Stimulated activated CD4-positive, alpha-beta T cell treated with anti-CD3 and anti-CD28 coated beads, Interleukin-12 subunit alpha, Interleukin-12 subunit beta, amount 100 ng/mL, for 4 hours (primary cell): ENCODE results near the gene TENT4A.

Experiments used
- DNase-seq: peaks from one replicate; pipeline ENCODE4 v3.0.0-alpha.2; 2020

The TENT4A gene

DNA sequence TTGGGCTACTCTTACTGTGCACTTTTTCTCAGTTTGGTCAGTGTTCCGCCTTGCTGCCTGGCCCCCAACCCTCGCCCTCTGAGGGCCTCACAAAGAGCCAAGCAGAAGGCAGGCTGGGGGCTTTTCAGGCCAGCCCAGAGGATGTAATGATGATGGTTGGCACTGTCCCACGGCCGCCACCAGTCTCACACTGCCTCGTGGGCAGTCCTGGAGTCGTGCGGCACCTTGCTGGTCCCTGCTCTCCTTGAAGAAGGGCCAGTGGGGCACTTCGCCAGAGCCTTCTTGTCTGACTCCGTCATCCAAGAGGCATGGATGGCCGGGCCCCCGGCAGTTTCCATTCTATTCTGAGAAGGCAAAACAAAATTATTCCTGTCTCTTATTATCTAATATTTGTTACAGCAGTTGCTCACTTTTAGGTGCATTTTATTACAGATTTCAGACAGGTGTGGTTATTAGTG, 21.0 kb downstream of the TENT4A start:
- DNase-seq: no peak

- no peak for DNase-seq
Measured at GRCh38 chr5:6734781-6735180, 21.5 kb downstream of the TENT4A start.

DNA sequence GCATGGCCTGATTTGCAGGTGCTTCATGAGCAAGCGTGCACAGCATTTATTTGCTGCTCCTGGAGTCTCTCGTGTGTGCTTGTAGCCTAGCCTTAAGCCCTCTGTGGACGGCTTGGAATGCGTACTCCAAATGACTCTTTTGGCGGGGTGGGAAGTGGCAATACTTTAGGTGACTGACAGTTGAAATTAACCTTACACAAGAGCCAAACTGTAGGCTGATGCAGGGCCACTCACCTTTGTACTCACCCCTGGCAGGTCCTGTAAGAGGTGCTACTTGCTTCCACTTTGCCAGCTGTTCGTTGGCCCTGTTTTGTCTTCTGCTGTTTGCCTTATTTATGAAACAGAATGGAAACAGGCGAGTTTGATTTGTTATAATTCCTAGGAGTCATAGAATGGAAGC, 22.9 kb downstream of the TENT4A start:
- DNase-seq: no peak

GRCh38 chr5:6736524-6737042, 23.4 kb downstream of the TENT4A start:
- DNase-seq: no peak

DNA sequence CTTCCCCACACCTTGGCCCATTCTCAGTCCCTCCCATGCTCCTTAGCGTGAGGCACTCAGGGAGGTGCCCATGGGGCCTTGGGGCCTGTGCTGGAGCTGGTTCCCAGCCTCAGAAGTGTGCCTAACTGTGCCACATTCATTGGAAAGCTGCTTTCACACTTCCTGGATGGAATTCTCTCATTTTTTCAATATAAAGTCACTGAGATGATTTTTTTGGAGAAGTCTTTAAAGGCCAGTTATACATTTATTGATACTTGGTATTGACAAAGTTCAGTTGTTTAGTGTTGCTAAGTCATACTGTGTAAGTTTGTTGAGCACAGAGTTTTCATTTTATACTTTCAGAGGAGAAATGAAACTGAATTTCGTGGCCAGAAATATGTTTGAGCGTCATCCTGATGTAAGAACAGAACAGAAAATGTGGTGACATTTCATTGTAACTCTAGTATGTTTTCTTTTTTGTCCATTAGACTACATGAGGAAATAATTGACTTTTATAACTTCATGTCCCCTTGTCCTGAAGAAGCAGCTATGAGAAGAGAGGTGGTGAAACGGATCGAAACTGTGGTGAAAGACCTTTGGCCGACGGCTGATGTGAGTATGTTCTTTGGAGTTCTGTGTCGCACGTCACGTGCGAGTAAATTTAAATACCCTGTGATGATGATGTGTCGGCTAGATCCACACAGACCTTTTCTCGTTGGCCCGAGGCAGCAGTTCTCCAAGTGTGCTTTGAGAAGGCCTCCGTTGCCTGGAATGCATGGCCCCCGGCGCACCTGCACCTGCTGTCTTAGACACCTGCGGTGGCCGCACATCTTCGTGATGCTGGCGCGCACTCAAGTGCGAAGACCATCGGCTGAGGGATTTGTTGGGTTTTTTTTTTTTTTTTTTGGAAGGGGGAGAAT, 24.1 kb downstream of the TENT4A start:
- no peak for DNase-seq

DNA sequence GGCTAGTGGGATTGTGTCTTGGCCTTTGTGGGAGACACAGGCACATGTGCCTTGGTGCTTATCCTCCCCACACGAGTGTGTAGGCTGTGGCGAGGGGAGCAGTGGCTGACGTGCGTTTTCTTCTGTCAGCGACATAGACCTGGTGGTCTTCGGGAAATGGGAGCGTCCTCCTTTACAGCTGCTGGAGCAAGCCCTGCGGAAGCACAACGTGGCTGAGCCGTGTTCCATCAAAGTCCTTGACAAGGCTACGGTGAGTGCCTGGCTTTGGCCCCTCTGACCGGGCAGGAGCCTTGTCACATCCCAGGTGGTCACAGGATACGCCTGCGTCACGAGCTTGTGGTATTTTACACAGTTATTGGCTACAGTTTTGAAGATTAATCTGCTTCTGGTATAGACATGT, 26.4 kb downstream of the TENT4A start:
- no peak for DNase-seq

DNA sequence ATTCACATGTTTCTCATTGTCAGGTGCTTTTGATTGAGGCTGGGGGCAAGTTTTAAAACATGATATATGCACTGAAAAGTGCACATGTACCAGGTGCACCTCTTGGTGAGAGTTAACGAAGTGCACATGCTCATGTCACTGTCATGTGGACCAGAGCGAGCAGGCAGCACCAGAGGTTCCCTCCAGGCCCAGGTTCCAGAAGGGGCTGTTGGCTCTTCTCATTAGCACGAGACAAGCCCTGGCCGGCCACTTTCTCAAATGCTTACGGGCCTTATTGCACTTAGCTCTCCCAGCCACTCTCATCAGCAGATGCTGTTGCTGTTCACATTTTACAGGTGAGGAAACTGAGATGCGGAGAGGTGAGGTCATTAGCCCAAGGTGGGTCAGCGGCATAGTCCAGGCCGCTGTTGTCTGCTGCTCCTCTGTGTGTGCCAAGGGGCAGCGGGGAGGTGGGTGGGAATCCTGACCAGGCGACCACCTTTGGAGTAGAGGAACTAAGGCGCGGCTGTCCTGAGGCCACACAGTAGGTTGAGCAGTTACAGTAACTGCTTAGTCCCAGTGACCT, 27.4 kb downstream of the TENT4A start:
- DNase-seq: no peak

DNA sequence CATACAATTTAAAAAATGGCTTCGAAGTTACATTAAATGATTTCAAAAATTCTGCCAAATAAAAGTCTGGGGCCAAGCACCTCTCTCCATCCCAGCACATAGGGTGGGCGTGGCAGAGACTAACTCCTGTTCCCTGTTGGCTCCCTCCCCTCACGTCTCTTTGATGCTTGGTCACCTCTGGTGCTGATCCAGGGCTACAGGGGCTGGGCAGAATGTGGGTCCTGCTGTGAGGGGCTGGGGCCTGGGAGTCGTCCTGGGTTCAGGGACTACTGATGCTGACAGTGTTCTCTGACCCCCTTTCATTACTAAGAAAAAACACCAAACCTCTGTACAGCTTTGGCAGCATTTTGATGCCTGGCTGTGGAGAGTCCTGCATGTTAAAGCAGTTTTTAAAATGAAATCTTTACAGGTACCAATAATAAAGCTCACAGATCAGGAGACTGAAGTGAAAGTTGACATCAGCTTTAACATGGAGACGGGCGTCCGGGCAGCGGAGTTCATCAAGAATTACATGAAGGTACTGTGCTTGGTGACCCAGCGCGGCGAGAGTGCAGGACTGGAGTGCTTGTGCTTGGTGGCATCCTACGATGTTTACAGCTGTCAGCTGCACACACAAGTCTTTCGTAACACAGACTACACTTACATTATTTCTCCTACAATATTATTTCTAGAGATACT, 29.0 kb downstream of the TENT4A start:
- DNase-seq: no peak

- DNase-seq: no peak
Measured at GRCh38 chr5:6743161-6743560, 29.9 kb downstream of the TENT4A start.

DNA sequence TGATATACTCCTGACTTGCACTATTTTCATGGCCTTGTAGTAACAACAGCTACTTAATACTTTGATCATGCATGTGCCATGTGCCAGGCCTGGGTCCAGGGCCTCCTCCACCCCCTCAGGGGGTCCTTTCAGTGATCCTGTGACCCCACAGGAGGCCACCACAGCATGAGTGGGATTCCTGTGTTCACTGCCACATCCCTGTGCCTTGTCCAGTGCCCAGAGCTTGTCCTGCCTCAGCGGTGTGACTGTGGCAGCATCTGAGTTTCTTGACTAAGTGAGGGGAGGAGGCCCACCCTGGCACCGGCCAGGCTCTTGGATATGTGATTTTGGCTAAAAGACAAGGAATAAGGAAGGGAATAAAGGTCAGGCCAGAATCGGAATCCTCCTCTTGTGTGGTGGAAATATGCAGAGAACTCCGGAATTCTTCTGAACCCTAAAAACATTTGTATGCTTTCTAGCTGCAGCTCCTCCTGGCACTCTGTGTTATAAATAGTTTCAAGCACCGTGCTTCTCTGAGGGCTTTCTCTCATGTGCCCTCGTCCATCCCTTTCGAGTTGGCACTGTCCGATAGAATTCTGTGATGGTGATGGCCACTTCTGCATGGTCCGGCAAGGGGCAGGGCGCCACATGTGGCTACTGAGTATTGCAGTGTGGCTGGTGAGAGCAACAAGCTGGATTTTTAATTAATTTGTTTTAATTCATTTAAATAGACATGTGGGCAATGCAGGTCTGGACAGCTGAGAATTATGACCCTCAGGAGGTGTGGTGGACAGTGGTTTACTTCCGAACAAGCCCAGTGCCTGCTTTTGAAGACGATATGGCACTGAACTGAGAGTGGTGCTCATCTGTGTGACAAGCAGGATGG, 31.8 kb downstream of the TENT4A start:
- DNase-seq: no peak

DNA sequence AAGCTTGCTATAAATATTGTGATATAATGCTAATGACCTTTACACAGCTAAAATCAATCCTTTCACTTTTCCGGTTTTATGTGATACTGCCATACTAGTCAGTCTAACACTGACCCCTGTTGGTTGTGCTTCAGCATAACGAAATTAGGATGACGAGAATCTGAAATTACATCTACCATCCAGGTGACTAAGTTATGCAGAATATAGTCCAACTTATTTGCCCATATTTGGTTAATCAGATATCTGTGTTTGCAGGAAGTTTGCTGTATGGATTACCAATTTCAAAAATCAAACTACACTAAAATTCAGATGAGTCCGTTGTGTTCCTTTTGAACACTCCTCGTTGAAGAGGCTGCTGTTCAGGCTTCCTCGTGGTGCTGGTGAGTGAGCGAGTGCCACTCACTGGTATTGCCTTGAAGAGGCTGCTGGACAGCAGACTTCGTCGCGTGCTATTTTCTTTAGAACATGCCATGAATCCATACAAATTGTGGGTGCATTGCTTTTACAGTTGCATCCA, 32.5 kb downstream of the TENT4A start:
- DNase-seq: no peak

GRCh38 chr5:6746244-6746643, 33.0 kb downstream of the TENT4A start:
- no peak for DNase-seq

GRCh38 chr5:6747103-6747502, 33.9 kb downstream of the TENT4A start:
- no peak for DNase-seq

- no peak for DNase-seq
Measured at GRCh38 chr5:6748142-6748541, 34.9 kb downstream of the TENT4A start.

DNA sequence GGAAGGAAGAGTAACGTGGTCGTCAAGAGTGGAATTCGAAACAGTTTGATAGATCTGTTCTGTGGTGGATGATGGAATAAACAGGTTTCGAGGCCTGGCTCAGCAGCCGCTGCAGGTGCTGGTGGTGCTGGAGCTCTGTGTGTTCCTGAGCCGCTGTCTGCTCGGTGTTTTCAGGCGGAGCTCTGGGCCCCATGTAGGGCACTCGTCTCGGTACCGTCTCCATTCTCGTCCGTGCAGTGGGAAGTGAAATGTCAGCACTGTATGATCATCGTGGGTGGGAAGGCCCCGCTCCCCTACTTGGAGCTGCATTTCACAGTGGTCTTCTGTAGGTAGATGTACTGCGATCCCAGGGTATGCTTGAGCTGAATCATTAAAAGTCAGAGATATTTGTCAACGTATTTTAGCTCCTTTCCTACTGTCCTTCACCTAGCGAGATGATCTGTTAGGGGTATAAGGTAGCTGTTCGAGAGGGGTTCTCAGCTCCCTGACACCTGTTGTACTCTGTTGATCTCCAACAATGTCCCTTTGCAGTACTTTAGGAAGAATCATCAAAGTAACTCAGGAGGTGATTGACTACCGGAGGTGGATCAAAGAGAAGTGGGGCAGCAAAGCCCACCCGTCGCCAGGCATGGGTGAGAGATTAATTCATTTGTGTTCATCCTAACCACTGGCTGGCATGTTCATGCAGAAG, 35.9 kb downstream of the TENT4A start:
- no peak for DNase-seq

DNA sequence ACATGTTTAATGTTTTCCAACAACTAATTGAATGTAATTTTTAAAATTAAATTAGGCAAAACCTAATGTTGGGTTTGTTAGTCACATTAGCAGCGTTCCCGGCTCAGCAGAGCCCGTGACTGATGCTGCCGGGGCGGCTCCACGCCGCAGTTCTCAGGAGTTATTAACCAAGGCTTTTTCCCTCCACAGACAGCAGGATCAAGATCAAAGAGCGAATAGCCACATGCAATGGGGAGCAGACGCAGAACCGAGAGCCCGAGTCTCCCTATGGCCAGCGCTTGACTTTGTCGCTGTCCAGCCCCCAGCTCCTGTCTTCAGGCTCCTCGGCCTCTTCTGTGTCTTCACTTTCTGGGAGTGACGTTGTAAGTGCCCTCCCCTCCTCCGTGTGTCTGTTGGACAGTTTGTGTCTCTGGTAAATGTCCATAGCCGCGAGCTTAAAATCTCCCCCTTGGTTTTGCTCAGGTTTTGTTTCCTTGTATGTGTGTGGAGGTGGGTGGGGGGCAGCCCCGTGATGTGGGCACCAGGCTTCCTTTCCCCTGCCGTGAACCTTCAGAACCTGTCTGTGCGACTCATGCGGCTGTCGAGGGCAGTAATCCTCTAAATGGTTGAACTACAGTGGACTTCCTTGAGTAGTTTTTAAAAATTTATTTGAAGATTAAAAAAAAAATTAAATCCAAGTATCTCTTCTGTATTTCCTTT, 37.1 kb downstream of the TENT4A start:
- DNase-seq: no peak

- DNase-seq: no peak
Measured at GRCh38 chr5:6750951-6751685, 37.9 kb downstream of the TENT4A start.

GRCh38 chr5:6752236-6752635, 39.0 kb downstream of the TENT4A start:
- no peak for DNase-seq

- DNase-seq: no peak
Measured at GRCh38 chr5:6752782-6753181, 39.5 kb downstream of the TENT4A start.

DNA sequence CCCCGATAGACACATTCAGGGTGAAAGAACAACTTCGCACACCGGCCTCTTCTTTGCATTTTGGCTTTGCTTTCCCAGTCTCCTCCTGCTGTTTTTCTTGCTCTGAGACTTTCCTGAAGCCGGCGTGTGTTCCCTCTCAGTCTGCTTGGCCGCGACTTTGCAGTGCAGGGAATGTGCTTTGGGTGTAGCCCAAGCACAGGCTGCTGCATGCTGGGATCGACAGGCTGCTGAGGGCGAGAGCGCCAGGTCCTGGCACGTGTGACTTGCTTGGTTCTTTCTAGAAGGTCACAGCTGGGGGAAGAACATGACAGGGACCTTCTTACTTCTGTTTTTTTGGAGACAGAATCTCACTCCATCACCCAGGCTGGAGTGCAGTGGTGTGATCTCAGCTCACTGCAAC, 40.6 kb downstream of the TENT4A start:
- no peak for DNase-seq
